ENCODE data around the gene GGTA1.

DNA sequence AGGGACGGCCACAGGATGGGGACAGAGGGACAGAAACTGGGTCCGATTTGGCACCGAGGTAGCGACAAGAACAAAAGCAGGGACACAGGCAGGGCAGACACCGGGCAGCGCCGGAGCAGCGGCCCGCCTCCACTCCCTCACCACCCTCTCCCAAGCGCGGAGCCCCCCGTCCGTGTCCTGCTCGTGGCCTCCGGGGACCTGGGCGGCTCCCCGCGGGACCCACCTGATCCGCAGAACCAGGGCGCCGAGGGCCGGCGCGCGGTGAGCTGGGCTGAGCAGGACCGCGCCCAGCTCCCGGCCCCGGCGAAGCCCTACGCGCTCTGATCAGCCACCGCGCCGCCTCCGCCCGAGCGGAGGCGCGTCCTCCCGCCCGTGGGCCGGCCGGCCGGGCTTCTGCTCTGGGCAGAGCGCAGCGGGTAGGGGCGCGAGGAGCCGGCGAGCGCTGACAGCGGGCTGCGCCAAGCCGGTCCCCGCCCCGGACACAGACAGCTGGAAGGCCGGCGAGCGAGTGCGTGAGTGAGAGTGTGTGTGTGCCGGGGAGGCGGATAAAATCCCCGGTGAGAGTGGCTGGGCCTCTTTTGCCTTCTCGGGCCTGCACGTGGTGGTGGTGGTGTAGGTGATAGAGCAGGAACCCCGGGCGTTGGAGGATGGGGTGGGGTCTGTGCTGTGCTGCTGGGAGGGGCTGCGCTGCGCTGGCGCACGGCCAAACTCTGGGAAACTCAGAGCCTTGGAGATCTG lies at the start of gene GGTA1:
- TF ChIP-seq, protein P1, sequence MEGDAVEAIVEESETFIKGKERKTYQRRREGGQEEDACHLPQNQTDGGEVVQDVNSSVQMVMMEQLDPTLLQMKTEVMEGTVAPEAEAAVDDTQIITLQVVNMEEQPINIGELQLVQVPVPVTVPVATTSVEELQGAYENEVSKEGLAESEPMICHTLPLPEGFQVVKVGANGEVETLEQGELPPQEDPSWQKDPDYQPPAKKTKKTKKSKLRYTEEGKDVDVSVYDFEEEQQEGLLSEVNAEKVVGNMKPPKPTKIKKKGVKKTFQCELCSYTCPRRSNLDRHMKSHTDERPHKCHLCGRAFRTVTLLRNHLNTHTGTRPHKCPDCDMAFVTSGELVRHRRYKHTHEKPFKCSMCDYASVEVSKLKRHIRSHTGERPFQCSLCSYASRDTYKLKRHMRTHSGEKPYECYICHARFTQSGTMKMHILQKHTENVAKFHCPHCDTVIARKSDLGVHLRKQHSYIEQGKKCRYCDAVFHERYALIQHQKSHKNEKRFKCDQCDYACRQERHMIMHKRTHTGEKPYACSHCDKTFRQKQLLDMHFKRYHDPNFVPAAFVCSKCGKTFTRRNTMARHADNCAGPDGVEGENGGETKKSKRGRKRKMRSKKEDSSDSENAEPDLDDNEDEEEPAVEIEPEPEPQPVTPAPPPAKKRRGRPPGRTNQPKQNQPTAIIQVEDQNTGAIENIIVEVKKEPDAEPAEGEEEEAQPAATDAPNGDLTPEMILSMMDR (IDR thresholded peaks at IDR 0.05), result no peak
- no peak for TF ChIP-seq POLR2A (IDR thresholded peaks at IDR 0.05; ENCODE audit: low read depth)
- TF ChIP-seq EP300 (IDR thresholded peaks at IDR 0.05), result no peak
- TF ChIP-seq POLR2AphosphoS5 (IDR thresholded peaks at IDR 0.05), result no peak
